ENCODE results near the gene WDR19.
"Not testable (repeated sequence)": the region's sequence is repeated elsewhere in the genome, so short reads cannot be mapped to it uniquely, and the experiment has no call there.

Gene WDR19

GRCh38 chr4:39285853-39286252 lies 103.5 kb downstream of the WDR19 start:
- ChIA-PET POLR2A (no interaction called here), CTCF (interaction anchor here (1.0 kb wide), 1 partner anchor 22 kb away, joined by 3 read pairs; no protein-coding TSS in a partner anchor)
- DNase-seq = no peak
- Histone ChIP-seq H3K27ac (ENCODE audit: insufficient read depth in 1 of 2, low read depth in 1 of 2, low read length in 2 of 2, poor library complexity in 1 of 2, severe bottlenecking in 2 of 2) (no peak overlapping the region), H3K36me3 (ENCODE audit: control insufficient read depth in 4 of 4, insufficient read depth in 4 of 4, low read length in 3 of 4) (peaks cover 16 to 54% (median 36%) of the 10 kb centered on the region in 4 experiments), H3K4me1 (ENCODE audit: control extremely low read depth in 1 of 4, control insufficient read depth in 4 of 4, insufficient read depth in 4 of 4, low read length in 3 of 4) (no peaks in the 10 kb centered on the region), H3K27me3 (replicated peaks in 2 of 5; ENCODE audit: control insufficient read depth in 4 of 5, insufficient read depth in 5 of 5, low read length in 4 of 5) (no peaks in the 10 kb centered on the region), H3K4me3 (ENCODE audit: control insufficient read depth in 1 of 7, extremely low read depth in 1 of 7, insufficient read depth in 4 of 7, low read depth in 2 of 7, low read length in 6 of 7) (no peak overlapping the region), H3K9me3 (ENCODE audit: control extremely low read depth in 1 of 5, control insufficient read depth in 4 of 5, insufficient read depth in 2 of 5, low read depth in 1 of 5, low read length in 4 of 5) (peaks cover 0 to 3% (median 0%) of the 10 kb centered on the region in 5 experiments)
- no CpG with 5 or more reads among the region's 2 CpGs for WGBS (ENCODE audit: insufficient coverage)

DNA sequence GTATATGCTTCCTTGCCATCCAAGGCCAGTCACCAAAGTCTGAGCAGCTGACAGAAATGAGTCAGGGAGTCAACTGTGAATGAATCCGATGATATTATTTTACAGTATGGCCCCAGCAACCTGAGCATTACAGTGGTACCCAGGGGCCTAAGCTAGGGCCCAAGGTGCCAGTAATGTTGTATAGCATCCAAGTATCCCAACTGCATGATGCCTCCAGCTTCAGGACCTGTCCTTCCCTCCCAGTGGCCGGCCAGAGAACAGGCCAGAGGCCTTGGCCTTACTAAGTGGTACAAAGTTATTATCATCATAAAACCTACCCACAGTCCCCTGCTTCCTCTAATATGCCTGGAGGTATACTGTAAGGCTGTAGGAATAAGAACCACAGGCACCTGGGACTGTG lies 103.9 kb downstream of the WDR19 start:
- no peak overlapping the region for H3K4me3 ChIP-seq (ENCODE audit: control insufficient read depth in 1 of 7, extremely low read depth in 1 of 7, insufficient read depth in 4 of 7, low read depth in 2 of 7, low read length in 6 of 7)
- no peaks in the 10 kb centered on the region for H3K4me1 ChIP-seq (ENCODE audit: control extremely low read depth in 1 of 4, control insufficient read depth in 4 of 4, insufficient read depth in 4 of 4, low read length in 3 of 4)
- no peaks in the 10 kb centered on the region for H3K27me3 ChIP-seq (replicated peaks in 2 of 5; ENCODE audit: control insufficient read depth in 4 of 5, insufficient read depth in 5 of 5, low read length in 4 of 5)
- WGBS (ENCODE audit: insufficient coverage) = 91% methylated on average over 1 of the region's 2 CpGs
- ChIA-PET CTCF (interaction anchor here (0.6 to 1.0 kb wide), 2 partner anchors 8 to 22 kb away, joined by 3 read pairs; no protein-coding TSS in a partner anchor), POLR2A (no interaction called here)
- H3K9me3 ChIP-seq (ENCODE audit: control extremely low read depth in 1 of 5, control insufficient read depth in 4 of 5, insufficient read depth in 2 of 5, low read depth in 1 of 5, low read length in 4 of 5) = peaks cover 0 to 3% (median 0%) of the 10 kb centered on the region in 5 experiments
- H3K36me3 ChIP-seq (ENCODE audit: control insufficient read depth in 4 of 4, insufficient read depth in 4 of 4, low read length in 3 of 4) = peaks cover 16 to 58% (median 38%) of the 10 kb centered on the region in 4 experiments
- DNase-seq = no peak
- H3K27ac ChIP-seq (ENCODE audit: insufficient read depth in 1 of 2, low read depth in 1 of 2, low read length in 2 of 2, poor library complexity in 1 of 2, severe bottlenecking in 2 of 2) = no peak overlapping the region

DNA sequence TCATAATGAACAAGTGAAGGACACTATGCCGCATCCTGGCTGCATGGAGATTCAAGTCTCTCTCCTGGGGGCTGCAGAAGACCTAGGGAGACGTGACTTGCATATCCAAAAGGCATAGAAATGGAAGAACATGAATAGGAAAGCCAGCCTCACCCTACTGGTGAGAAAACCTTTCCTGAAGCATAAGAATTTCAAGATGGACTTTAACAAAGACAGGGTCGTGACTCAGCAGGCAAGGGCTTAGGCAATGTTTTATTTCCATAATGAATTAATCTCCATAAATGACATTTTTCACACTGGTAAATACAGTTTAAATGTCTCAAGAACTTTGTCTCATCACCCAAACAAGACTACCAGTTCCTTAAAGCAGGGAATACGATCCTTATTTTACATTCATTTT lies 104.9 kb downstream of the WDR19 start:
- no peak overlapping the region for H3K4me3 ChIP-seq (ENCODE audit: control insufficient read depth in 1 of 7, extremely low read depth in 1 of 7, insufficient read depth in 4 of 7, low read depth in 2 of 7, low read length in 6 of 7)
- 100% methylated on average over 2 of the region's 4 CpGs for WGBS (ENCODE audit: insufficient coverage)
- no peaks in the 10 kb centered on the region for H3K9me3 ChIP-seq (ENCODE audit: control extremely low read depth in 1 of 5, control insufficient read depth in 4 of 5, insufficient read depth in 2 of 5, low read depth in 1 of 5, low read length in 4 of 5)
- CTCF ChIA-PET = interaction anchor here (0.6 kb wide), 1 partner anchor 7 kb away, joined by 3 read pairs; no protein-coding TSS in a partner anchor
- POLR2A ChIA-PET = no interaction called here
- H3K27me3 ChIP-seq (replicated peaks in 2 of 5; ENCODE audit: control insufficient read depth in 4 of 5, insufficient read depth in 5 of 5, low read length in 4 of 5) = no peaks in the 10 kb centered on the region
- no peak for DNase-seq
- no peaks in the 10 kb centered on the region for H3K4me1 ChIP-seq (ENCODE audit: control extremely low read depth in 1 of 4, control insufficient read depth in 4 of 4, insufficient read depth in 4 of 4, low read length in 3 of 4)
- H3K27ac ChIP-seq (ENCODE audit: insufficient read depth in 1 of 2, low read depth in 1 of 2, low read length in 2 of 2, poor library complexity in 1 of 2, severe bottlenecking in 2 of 2) = no peak overlapping the region
- H3K36me3 ChIP-seq (ENCODE audit: control insufficient read depth in 4 of 4, insufficient read depth in 4 of 4, low read length in 3 of 4) = peaks cover 22 to 66% (median 46%) of the 10 kb centered on the region in 4 experiments

DNA sequence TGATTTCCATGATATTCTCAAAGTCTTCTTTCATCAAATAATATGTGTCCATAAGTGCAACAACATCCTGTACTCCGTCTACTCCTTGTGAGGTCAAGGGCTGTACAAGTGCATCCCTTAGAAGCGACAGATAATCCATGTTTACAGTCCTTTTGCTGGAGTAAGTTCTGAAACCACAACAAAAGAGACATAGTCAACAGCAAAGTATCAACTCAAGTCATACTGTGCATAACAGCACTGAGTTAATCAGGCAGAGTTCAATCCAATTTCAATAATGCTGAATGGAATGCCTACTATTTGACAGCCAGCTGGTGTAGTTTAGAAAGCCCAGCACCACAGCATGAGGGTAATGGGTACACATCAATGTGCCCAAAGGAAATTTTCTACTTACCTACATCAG lies 109.4 kb downstream of the WDR19 start:
- Histone ChIP-seq H3K4me3 (ENCODE audit: control insufficient read depth in 1 of 7, extremely low read depth in 1 of 7, insufficient read depth in 4 of 7, low read depth in 2 of 7, low read length in 6 of 7) (no peak overlapping the region), H3K36me3 (ENCODE audit: control insufficient read depth in 4 of 4, insufficient read depth in 4 of 4, low read length in 3 of 4) (peaks cover 30 to 76% (median 54%) of the 10 kb centered on the region in 4 experiments), H3K4me1 (ENCODE audit: control extremely low read depth in 1 of 4, control insufficient read depth in 4 of 4, insufficient read depth in 4 of 4, low read length in 3 of 4) (no peaks in the 10 kb centered on the region), H3K27me3 (replicated peaks in 2 of 5; ENCODE audit: control insufficient read depth in 4 of 5, insufficient read depth in 5 of 5, low read length in 4 of 5) (no peaks in the 10 kb centered on the region), H3K9me3 (ENCODE audit: control extremely low read depth in 1 of 5, control insufficient read depth in 4 of 5, insufficient read depth in 2 of 5, low read depth in 1 of 5, low read length in 4 of 5) (no peaks in the 10 kb centered on the region), H3K27ac (ENCODE audit: insufficient read depth in 1 of 2, low read depth in 1 of 2, low read length in 2 of 2, poor library complexity in 1 of 2, severe bottlenecking in 2 of 2) (no peak overlapping the region)
- 100% methylated on average over 2 of the region's 2 CpGs for WGBS (ENCODE audit: insufficient coverage)
- DNase-seq = no peak
- CTCF ChIA-PET = interaction anchor here (0.6 kb wide), 1 partner anchor 1059 kb away, joined by 3 read pairs; no protein-coding TSS in a partner anchor
- POLR2A ChIA-PET = no interaction called here

DNA sequence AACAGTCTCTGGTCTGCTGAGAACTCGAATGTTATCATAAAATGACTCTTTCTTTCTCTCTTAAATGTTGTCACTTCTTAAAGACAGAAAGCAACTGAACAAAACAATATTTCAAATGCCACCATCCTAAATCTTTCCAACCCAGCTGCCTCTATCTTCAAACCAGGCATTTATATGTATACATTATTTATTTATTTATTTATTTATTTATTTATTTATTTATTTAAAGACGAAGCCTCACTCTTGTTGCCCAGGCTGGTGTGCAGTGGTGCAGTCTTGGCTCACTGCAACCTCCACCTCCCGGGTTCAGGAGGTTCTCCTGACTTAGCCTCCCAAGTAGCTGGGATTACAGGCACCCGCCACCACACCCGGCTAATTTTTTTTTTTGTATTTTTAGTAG lies 110.1 kb downstream of the WDR19 start:
- 100% methylated on average over 2 of the region's 5 CpGs for WGBS (ENCODE audit: insufficient coverage)
- H3K27ac ChIP-seq (ENCODE audit: insufficient read depth in 1 of 2, low read depth in 1 of 2, low read length in 2 of 2, poor library complexity in 1 of 2, severe bottlenecking in 2 of 2); POLR2A ChIA-PET; H3K27me3 ChIP-seq (replicated peaks in 2 of 5; ENCODE audit: control insufficient read depth in 4 of 5, insufficient read depth in 5 of 5, low read length in 4 of 5); CTCF ChIA-PET; H3K9me3 ChIP-seq (ENCODE audit: control extremely low read depth in 1 of 5, control insufficient read depth in 4 of 5, insufficient read depth in 2 of 5, low read depth in 1 of 5, low read length in 4 of 5); H3K4me1 ChIP-seq (ENCODE audit: control extremely low read depth in 1 of 4, control insufficient read depth in 4 of 4, insufficient read depth in 4 of 4, low read length in 3 of 4); DNase-seq; H3K4me3 ChIP-seq (ENCODE audit: control insufficient read depth in 1 of 7, extremely low read depth in 1 of 7, insufficient read depth in 4 of 7, low read depth in 2 of 7, low read length in 6 of 7): not testable (repeated sequence)
- peaks cover 28 to 70% (median 51%) of the 10 kb centered on the region in 4 experiments for H3K36me3 ChIP-seq (ENCODE audit: control insufficient read depth in 4 of 4, insufficient read depth in 4 of 4, low read length in 3 of 4)

GRCh38 chr4:39295784-39296183 lies 113.5 kb downstream of the WDR19 start:
- CTCF ChIA-PET = no interaction called here
- no peaks in the 10 kb centered on the region for H3K4me1 ChIP-seq (ENCODE audit: control extremely low read depth in 1 of 4, control insufficient read depth in 4 of 4, insufficient read depth in 4 of 4, low read length in 3 of 4)
- H3K36me3 ChIP-seq (ENCODE audit: control insufficient read depth in 4 of 4, insufficient read depth in 4 of 4, low read length in 3 of 4) = peaks cover 30 to 68% (median 49%) of the 10 kb centered on the region in 4 experiments
- DNase-seq = no peak
- 100% methylated on average over 2 of the region's 8 CpGs for WGBS (ENCODE audit: insufficient coverage)
- POLR2A ChIA-PET = no interaction called here
- H3K4me3 ChIP-seq (ENCODE audit: control insufficient read depth in 1 of 7, extremely low read depth in 1 of 7, insufficient read depth in 4 of 7, low read depth in 2 of 7, low read length in 6 of 7) = no peak overlapping the region
- H3K27ac ChIP-seq (ENCODE audit: insufficient read depth in 1 of 2, low read depth in 1 of 2, low read length in 2 of 2, poor library complexity in 1 of 2, severe bottlenecking in 2 of 2) = no peak overlapping the region
- H3K27me3 ChIP-seq (replicated peaks in 2 of 5; ENCODE audit: control insufficient read depth in 4 of 5, insufficient read depth in 5 of 5, low read length in 4 of 5) = no peaks in the 10 kb centered on the region
- no peaks in the 10 kb centered on the region for H3K9me3 ChIP-seq (ENCODE audit: control extremely low read depth in 1 of 5, control insufficient read depth in 4 of 5, insufficient read depth in 2 of 5, low read depth in 1 of 5, low read length in 4 of 5)

DNA sequence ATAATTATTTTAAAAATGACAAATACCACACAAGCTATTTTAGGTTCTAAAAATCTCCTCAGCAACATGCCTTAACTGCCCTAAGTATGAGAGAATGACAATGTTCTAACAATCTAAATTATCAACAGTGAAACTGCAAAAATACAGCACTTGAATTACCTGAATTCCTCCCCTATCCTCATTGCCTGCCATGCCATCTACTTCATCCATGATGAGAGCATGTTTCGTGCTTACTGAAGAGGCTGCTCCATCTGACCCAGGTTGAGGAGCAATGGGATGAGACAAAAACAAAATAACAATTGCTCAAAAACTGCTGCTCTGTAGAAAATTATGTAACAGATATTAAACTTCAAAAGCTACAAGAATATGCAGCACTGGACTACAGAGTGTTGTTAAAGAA lies 120.6 kb downstream of the WDR19 start:
- Histone ChIP-seq H3K4me3 (ENCODE audit: control insufficient read depth in 1 of 7, extremely low read depth in 1 of 7, insufficient read depth in 4 of 7, low read depth in 2 of 7, low read length in 6 of 7) (no peak overlapping the region), H3K27me3 (replicated peaks in 2 of 5; ENCODE audit: control insufficient read depth in 4 of 5, insufficient read depth in 5 of 5, low read length in 4 of 5) (no peaks in the 10 kb centered on the region), H3K36me3 (ENCODE audit: control insufficient read depth in 4 of 4, insufficient read depth in 4 of 4, low read length in 3 of 4) (peaks cover 14 to 74% (median 43%) of the 10 kb centered on the region in 4 experiments), H3K9me3 (ENCODE audit: control extremely low read depth in 1 of 5, control insufficient read depth in 4 of 5, insufficient read depth in 2 of 5, low read depth in 1 of 5, low read length in 4 of 5) (no peaks in the 10 kb centered on the region), H3K27ac (ENCODE audit: insufficient read depth in 1 of 2, low read depth in 1 of 2, low read length in 2 of 2, poor library complexity in 1 of 2, severe bottlenecking in 2 of 2) (no peak overlapping the region), H3K4me1 (ENCODE audit: control extremely low read depth in 1 of 4, control insufficient read depth in 4 of 4, insufficient read depth in 4 of 4, low read length in 3 of 4) (peaks cover 0 to 9% (median 3%) of the 10 kb centered on the region in 4 experiments)
- ChIA-PET POLR2A (no interaction called here), CTCF (interaction anchor here (1.3 kb wide), 1 partner anchor 11 kb away, joined by 3 read pairs; no protein-coding TSS in a partner anchor)
- WGBS (ENCODE audit: insufficient coverage) = no CpG with 5 or more reads among the region's 1 CpG
- no peak for DNase-seq
